GM23338 (cell line): ENCODE data around the gene CDKL1. TPM values are rescaled to one million over a fixed set of nuclear protein-coding genes. Genes with fewer than 3 reads are reported as not detected.
"Not testable (repeated sequence)": the region's sequence is repeated elsewhere in the genome, so short reads cannot be mapped to it uniquely, and the experiment has no call there.

Experiments
- ATAC-seq: fragments of 200-7000 bp; cut with Tn5 transposase; 3 replicates; pipeline ENCODE4 v1.9.1; 2020
- DNase-seq: peaks from one replicate; pipeline ENCODE4 v3.0.0-alpha.2; 2015; ENCODE audit warnings: low spot score
- H2AFZ ChIP-seq: fragments of 200-600 bp; sonication (generic); 2 replicates; pipeline ENCODE4 v1.8.0; 2016; ENCODE audit warnings: antibody characterized with exemption, mild to moderate bottlenecking, moderate library complexity
- H3F3A ChIP-seq: fragments of 200-600 bp; sonication (generic); replicated peaks from 2 replicates; pipeline ENCODE4 v1.8.0; 2017; ENCODE audit warnings: antibody characterized with exemption, mixed run types, low read depth
- H3K27ac ChIP-seq: fragments of 200-600 bp; sonication (generic); 2 replicates; pipeline ENCODE4 v1.6.1; 2016; ENCODE audit warnings: low read depth
- H3K27me3 ChIP-seq: fragments of 200-600 bp; sonication (generic); 2 replicates; pipeline ENCODE4 v1.8.0; 2016; ENCODE audit warnings: mild to moderate bottlenecking, mixed run types, moderate library complexity; ENCODE audit not compliant: insufficient read depth
- H3K36me3 ChIP-seq: fragments of 200-600 bp; sonication (generic); 2 replicates; pipeline ENCODE4 v1.8.0; 2016; ENCODE audit warnings: mild to moderate bottlenecking; ENCODE audit not compliant: insufficient read depth
- H3K4me1 ChIP-seq: fragments of 200-600 bp; sonication (generic); 2 replicates; pipeline ENCODE4 v1.8.0; 2016; ENCODE audit warnings: mild to moderate bottlenecking, moderate library complexity; ENCODE audit not compliant: insufficient read depth
- H3K4me2 ChIP-seq: fragments of 200-600 bp; sonication (generic); 2 replicates; pipeline ENCODE4 v1.7.1; 2017; ENCODE audit warnings: mixed run types
- H3K4me3 ChIP-seq: fragments of 200-600 bp; sonication (generic); 2 replicates; pipeline ENCODE4 v1.6.1; 2016; ENCODE audit warnings: mixed run types
- H3K79me2 ChIP-seq: fragments of 200-600 bp; sonication (generic); replicated peaks from 2 replicates; pipeline ENCODE4 v1.8.0; 2017; ENCODE audit warnings: mild to moderate bottlenecking; ENCODE audit not compliant: insufficient read depth
- H3K9me2 ChIP-seq: fragments of 200-600 bp; sonication (generic); 2 replicates; pipeline ENCODE4 v1.8.0; 2017; ENCODE audit not compliant: insufficient read depth
- H4K20me1 ChIP-seq: fragments of 200-600 bp; sonication (generic); replicated peaks from 2 replicates; pipeline ENCODE4 v1.8.0; 2017; ENCODE audit warnings: mild to moderate bottlenecking; ENCODE audit not compliant: insufficient read depth
- H3K27ac Mint-ChIP-seq: 2 replicates; pipeline ENCODE4 v1.8.0; 2020; ENCODE audit warnings: inconsistent platforms, mild to moderate bottlenecking, moderate library complexity, mixed read lengths
- H3K27me3 Mint-ChIP-seq: 3 replicates; pipeline ENCODE4 v1.8.0; 2022; ENCODE audit warnings: low read depth, mild to moderate bottlenecking, moderate library complexity, mixed read lengths, inconsistent platforms; ENCODE audit not compliant: insufficient read depth, poor library complexity
- H3K36me3 Mint-ChIP-seq: 3 replicates; pipeline ENCODE4 v1.8.0; 2021; ENCODE audit warnings: low read depth, mild to moderate bottlenecking, inconsistent platforms, moderate library complexity, mixed read lengths
- H3K4me1 Mint-ChIP-seq: 3 replicates; pipeline ENCODE4 v1.8.0; 2020; ENCODE audit warnings: mild to moderate bottlenecking, inconsistent platforms, mixed read lengths
- H3K4me3 Mint-ChIP-seq: 3 replicates; pipeline ENCODE4 v1.8.0; 2021; ENCODE audit warnings: moderate library complexity, mild to moderate bottlenecking, inconsistent platforms, mixed read lengths
- H3K9me3 Mint-ChIP-seq: 3 replicates; pipeline ENCODE4 v1.8.0; 2020; ENCODE audit warnings: moderate library complexity, mild to moderate bottlenecking, inconsistent platforms, mixed read lengths
- CREB1 ChIP-seq: fragments of 250-450 bp; sonication (Bioruptor Pico); IDR thresholded peaks from 2 replicates; pipeline ENCODE4 v1.5.0; 2020; ENCODE audit warnings: low read depth, mild to moderate bottlenecking, moderate library complexity
- CTCF ChIP-seq, 2 experiments: fragments of 200-600 bp in 1 of 2; sonication (generic) in 1 of 2; conservative IDR thresholded peaks; 2 replicates each; pipeline versions ENCODE4 v1.5.1 to v1.6.1; 2016 to 2017; ENCODE audit warnings: antibody characterized with exemption in 2 of 2, low read depth in 2 of 2, mild to moderate bottlenecking in 2 of 2, moderate library complexity in 1 of 2
- ETS1 ChIP-seq: IDR thresholded peaks from 2 replicates; pipeline ENCODE4 v1.6.1; 2016; ENCODE audit warnings: antibody characterized with exemption
- EZH2 ChIP-seq: fragments of 200-600 bp; sonication (generic); IDR thresholded peaks from one replicate; pipeline ENCODE4 v1.8.0; 2017; ENCODE audit warnings: antibody characterized with exemption, mild to moderate bottlenecking, low read depth; ENCODE audit not compliant: unreplicated experiment
- EZH2phosphoT487 ChIP-seq: fragments of 200-600 bp; sonication (generic); IDR thresholded peaks from one replicate; pipeline ENCODE4 v1.8.1; 2018; ENCODE audit warnings: antibody characterized with exemption; ENCODE audit not compliant: unreplicated experiment
- JUNB ChIP-seq: IDR thresholded peaks from one replicate; pipeline ENCODE4 v1.6.1; 2016; ENCODE audit warnings: antibody characterized with exemption; ENCODE audit not compliant: unreplicated experiment
- NANOG ChIP-seq: IDR thresholded peaks from 2 replicates; pipeline ENCODE4 v1.6.1; 2016; ENCODE audit warnings: antibody characterized with exemption, borderline replicate concordance
- POLR2AphosphoS5 ChIP-seq: IDR thresholded peaks from 2 replicates; pipeline ENCODE4 v1.6.1; 2016; ENCODE audit warnings: antibody characterized with exemption, low read depth
- REST ChIP-seq: IDR thresholded peaks from one replicate; pipeline ENCODE4 v1.6.1; 2018; ENCODE audit warnings: antibody characterized with exemption; ENCODE audit not compliant: unreplicated experiment
- STAT1 ChIP-seq: IDR thresholded peaks from one replicate; pipeline ENCODE4 v1.6.1; 2016; ENCODE audit warnings: antibody characterized with exemption; ENCODE audit not compliant: unreplicated experiment
- ZNF114 ChIP-seq: fragments of 250-450 bp; sonication (Bioruptor Pico); IDR thresholded peaks from 2 replicates; pipeline ENCODE4 v1.5.0; 2020; ENCODE audit warnings: mild to moderate bottlenecking, moderate library complexity
- ZNF331 ChIP-seq: fragments of 250-450 bp; sonication (Bioruptor Pico); IDR thresholded peaks from 2 replicates; pipeline ENCODE4 v1.5.0; 2020; ENCODE audit warnings: low read depth, mild to moderate bottlenecking, moderate library complexity
- polyA plus RNA-seq: library from polyadenylated mRNA; unstranded; fragments of >200 nt; fragmentation: Nextera tagmentation; extraction: Ambion mirVana; gene quantifications from 2 replicates; pipeline ENCODE4 v1.2.1, GENCODE V29; 2016
- total RNA-seq: library from RNA; depleted of rRNA; stranded (reverse); fragments of >200 nt; shearing (Covaris generic); gene quantifications from 2 replicates; pipeline ENCODE4 v1.2.3, GENCODE V29; 2014

Gene CDKL1
- total and polyA plus RNA-seq, 2 experiments from 2014 or later = 0.52 TPM

- not testable (repeated sequence) for H3K4me2 ChIP-seq, ATAC-seq, H3K4me1 Mint-ChIP-seq, H3K9me2 ChIP-seq, H3K4me3 ChIP-seq, H4K20me1 ChIP-seq, H3K27me3 Mint-ChIP-seq, H3K36me3 ChIP-seq, H3K36me3 Mint-ChIP-seq, DNase-seq, H3K79me2 ChIP-seq, H3K4me1 ChIP-seq, H3K27ac ChIP-seq, H3K9me3 Mint-ChIP-seq, H3K27me3 ChIP-seq, H3F3A ChIP-seq, H2AFZ ChIP-seq, H3K4me3 Mint-ChIP-seq, H3K27ac Mint-ChIP-seq
Observed at GRCh38 chr14:50356283-50356682, 40.4 kb downstream of the CDKL1 start.

- Histone ChIP-seq H3K36me3 (no peaks in the 10 kb centered on the region), H2AFZ (no peak overlapping the region), H3K4me2 (no peak overlapping the region), H3K4me1 (no peaks in the 10 kb centered on the region), H3K27me3 (no peaks in the 10 kb centered on the region), H3K79me2 (no peaks in the 10 kb centered on the region), H3F3A (no peaks in the 10 kb centered on the region), H3K4me3 (no peak overlapping the region), H3K9me2 (no peaks in the 10 kb centered on the region), H3K27ac (no peak overlapping the region), H4K20me1 (no peaks in the 10 kb centered on the region)
- ATAC-seq (peak; percentile 26; the same call in 2 of the 3 replicates), DNase-seq (no peak)
- Mint-ChIP-seq H3K4me1 (no peaks in the 10 kb centered on the region; the same call in 1 of the 3 replicates), H3K36me3 (no peaks in the 10 kb centered on the region), H3K27ac (no peak overlapping the region), H3K27me3 (peaks cover 4% of the 10 kb centered on the region), H3K4me3 (no peak overlapping the region), H3K9me3 (no peaks in the 10 kb centered on the region)
- TF ChIP-seq ETS1 = no peak
- no peak for TF ChIP-seq CTCF (conservative IDR thresholded peaks at IDR 0.05; ENCODE audit: low read depth in 2 of 2)
Observed at GRCh38 chr14:50355692-50356091, 41.0 kb downstream of the CDKL1 start.

- Histone ChIP-seq H3K27me3 (no peaks in the 10 kb centered on the region), H4K20me1 (no peaks in the 10 kb centered on the region), H2AFZ (no peak overlapping the region), H3K9me2 (no peaks in the 10 kb centered on the region), H3K4me1 (no peaks in the 10 kb centered on the region), H3K4me2 (no peak overlapping the region), H3K4me3 (no peak overlapping the region), H3K27ac (no peak overlapping the region), H3F3A (no peaks in the 10 kb centered on the region), H3K79me2 (no peaks in the 10 kb centered on the region), H3K36me3 (no peaks in the 10 kb centered on the region)
- Mint-ChIP-seq H3K9me3 (no peaks in the 10 kb centered on the region), H3K4me1 (no peaks in the 10 kb centered on the region; the same call in 1 of the 3 replicates), H3K36me3 (no peaks in the 10 kb centered on the region), H3K4me3 (no peak overlapping the region), H3K27ac (no peak overlapping the region), H3K27me3 (no peaks in the 10 kb centered on the region)
- ATAC-seq (no peak), DNase-seq (no peak)
- TF ChIP-seq CREB1 (CRISPR knock-in tag) (no peak), ZNF114 (CRISPR knock-in tag) (no peak), NANOG (no peak), CTCF (conservative IDR thresholded peaks at IDR 0.05; ENCODE audit: low read depth in 2 of 2) (no peak), POLR2AphosphoS5 (no peak), ZNF331 (no peak), EZH2 (no peak), STAT1 (no peak), JUNB (no peak), REST (no peak), EZH2phosphoT487 (no peak)
Observed at GRCh38 chr14:50354527-50354926, 42.2 kb downstream of the CDKL1 start.
